MM.1S (cell line): ENCODE data around the gene CCT7.

Experiments used
- CTCF ChIP-seq: fragments of 300-600 bp; sonication (generic); IDR thresholded peaks from 2 replicates; pipeline ENCODE4 v1.5.1; 2016; ENCODE audit warnings: antibody characterized with exemption, low read length, mixed read lengths
- EZH2 ChIP-seq: fragments of 300-600 bp; sonication (generic); optimal IDR thresholded peaks from 2 replicates; pipeline ENCODE3; 2017; ENCODE audit warnings: low read depth, mild to moderate bottlenecking, antibody characterized with exemption, low read length, mixed read lengths
- EZH2phosphoT487 ChIP-seq: fragments of 300-600 bp; sonication (generic); IDR thresholded peaks from 2 replicates; pipeline ENCODE4 v1.6.1; 2018; ENCODE audit warnings: antibody characterized with exemption, low read length

- no peak for TF ChIP-seq EZH2
- no peak for TF ChIP-seq CTCF
- TF ChIP-seq EZH2phosphoT487, result no peak
These were observed 58.9 kb downstream of the CCT7 start for GRCh38 chr2:73292906-73293533.
